C4-2B (cell line): Measurements from ENCODE around the gene PDE4B.

Source experiments
- ZFX ChIP-seq: fragments of 450-650 bp; IDR thresholded peaks from 2 replicates; pipeline ENCODE4 v1.6.1; 2017
- TF ChIP-seq, protein P1 (sequence below): fragments of 450-650 bp; conservative IDR thresholded peaks from 2 replicates; pipeline ENCODE4 v1.5.1; 2017; ENCODE audit warnings: mild to moderate bottlenecking

DNA sequence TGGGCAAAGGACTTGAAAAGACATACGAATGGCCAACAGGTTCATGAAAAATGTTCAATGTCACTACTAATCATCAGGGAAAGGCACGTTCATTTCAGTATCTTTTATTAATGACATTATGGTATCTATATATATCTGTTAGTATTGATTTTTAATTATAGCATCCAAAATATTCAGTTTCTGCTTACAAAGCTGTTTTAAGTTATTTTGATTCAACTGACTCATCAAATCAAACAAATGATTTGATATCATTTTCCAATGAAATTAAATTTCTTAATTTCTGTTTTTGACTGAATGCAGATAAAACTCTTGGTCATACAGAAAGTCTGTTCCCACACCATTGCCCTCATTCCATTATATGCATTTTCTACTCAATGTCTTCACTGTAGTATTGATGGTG, 315.9 kb downstream of the PDE4B start:
- TF ChIP-seq, protein P1, sequence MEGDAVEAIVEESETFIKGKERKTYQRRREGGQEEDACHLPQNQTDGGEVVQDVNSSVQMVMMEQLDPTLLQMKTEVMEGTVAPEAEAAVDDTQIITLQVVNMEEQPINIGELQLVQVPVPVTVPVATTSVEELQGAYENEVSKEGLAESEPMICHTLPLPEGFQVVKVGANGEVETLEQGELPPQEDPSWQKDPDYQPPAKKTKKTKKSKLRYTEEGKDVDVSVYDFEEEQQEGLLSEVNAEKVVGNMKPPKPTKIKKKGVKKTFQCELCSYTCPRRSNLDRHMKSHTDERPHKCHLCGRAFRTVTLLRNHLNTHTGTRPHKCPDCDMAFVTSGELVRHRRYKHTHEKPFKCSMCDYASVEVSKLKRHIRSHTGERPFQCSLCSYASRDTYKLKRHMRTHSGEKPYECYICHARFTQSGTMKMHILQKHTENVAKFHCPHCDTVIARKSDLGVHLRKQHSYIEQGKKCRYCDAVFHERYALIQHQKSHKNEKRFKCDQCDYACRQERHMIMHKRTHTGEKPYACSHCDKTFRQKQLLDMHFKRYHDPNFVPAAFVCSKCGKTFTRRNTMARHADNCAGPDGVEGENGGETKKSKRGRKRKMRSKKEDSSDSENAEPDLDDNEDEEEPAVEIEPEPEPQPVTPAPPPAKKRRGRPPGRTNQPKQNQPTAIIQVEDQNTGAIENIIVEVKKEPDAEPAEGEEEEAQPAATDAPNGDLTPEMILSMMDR: no peak
- no peak for TF ChIP-seq ZFX
